NCI-H748 (cell line): ENCODE measurements around the gene TUT1.
A peak's percentile ranks its signal among the peaks of the same experiment; 100 is the strongest.
"Not testable (repeated sequence)": the region's sequence is repeated elsewhere in the genome, so short reads cannot be mapped to it uniquely, and the experiment has no call there.

Source experiments
- DNase-seq: peaks from one replicate; lab custom pipeline; 2025; ENCODE audit not compliant: unreplicated experiment; lab: John Stamatoyannopoulos, UW

TUT1 gene

GRCh38 chr11:62579252-62579651 is 12.1 kb downstream of the TUT1 start:
- no peak for DNase-seq

GRCh38 chr11:62578541-62578940 is 12.8 kb downstream of the TUT1 start:
- no peak for DNase-seq

DNA sequence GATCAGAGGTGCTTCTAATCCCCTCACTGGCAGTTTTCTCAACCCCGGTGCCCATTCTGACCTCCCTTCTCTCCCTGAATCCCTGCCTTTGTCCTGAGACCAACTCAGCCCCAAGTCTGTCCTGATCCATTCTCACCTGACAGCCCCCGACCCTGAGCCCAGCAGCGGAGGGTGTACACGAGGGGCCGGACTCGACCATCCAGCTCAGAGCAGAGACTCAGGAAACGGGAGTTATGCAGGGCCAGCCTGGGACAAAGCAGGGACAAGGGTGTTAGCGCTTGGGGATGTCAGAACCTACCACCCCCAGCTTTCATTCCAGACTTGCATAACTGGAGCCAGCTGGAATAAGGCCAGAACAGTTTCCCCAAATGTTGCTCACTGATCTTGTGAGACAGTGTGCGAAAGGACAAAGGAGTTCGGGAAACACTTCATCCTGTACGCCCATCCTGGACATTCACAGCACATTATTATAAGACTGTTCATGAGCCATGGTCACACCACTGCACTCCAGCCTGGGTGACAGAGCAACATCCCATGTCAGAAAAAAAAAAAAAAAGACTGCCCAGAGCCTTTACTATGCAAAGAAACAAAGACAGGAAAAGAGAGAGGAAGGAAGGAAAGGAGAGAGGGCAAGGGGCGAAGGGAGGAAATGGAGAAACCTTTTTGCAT is 14.1 kb downstream of the TUT1 start:
- no peak for DNase-seq

- no peak for DNase-seq
Measured at GRCh38 chr11:62575837-62576236, 15.5 kb downstream of the TUT1 start.

DNA sequence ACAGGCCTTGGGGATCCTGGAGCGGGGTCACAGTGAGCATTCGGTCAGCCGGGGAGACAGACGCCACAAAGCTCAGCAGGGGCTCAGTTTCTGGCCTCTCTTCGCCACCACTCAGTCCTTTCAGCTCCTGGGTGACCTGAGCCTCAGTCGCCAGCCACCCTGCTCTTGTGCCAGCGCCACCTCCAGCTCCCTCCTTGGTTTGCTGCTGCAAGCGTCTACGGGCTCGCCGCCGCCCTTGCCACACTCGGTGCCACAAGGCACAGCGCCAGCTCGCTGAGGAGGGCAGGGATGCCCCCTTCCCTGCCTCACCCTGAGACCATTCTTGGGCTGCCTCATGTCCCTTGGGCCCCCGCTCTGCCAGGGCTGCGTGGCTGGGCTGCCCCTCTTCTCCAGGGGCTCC is 16.2 kb downstream of the TUT1 start:
- no peak for DNase-seq

GRCh38 chr11:62574363-62575071 is 16.8 kb downstream of the TUT1 start:
- DNase-seq: peak; percentile 64

GRCh38 chr11:62573592-62574362 is 17.5 kb downstream of the TUT1 start, which contains the start of gene EEF1G:
TSS of gene EEF1G (minus strand) at chr11:62573891. CDS start at chr11:62573842, 49 bp downstream.
- peak; percentile 99 for DNase-seq

DNA sequence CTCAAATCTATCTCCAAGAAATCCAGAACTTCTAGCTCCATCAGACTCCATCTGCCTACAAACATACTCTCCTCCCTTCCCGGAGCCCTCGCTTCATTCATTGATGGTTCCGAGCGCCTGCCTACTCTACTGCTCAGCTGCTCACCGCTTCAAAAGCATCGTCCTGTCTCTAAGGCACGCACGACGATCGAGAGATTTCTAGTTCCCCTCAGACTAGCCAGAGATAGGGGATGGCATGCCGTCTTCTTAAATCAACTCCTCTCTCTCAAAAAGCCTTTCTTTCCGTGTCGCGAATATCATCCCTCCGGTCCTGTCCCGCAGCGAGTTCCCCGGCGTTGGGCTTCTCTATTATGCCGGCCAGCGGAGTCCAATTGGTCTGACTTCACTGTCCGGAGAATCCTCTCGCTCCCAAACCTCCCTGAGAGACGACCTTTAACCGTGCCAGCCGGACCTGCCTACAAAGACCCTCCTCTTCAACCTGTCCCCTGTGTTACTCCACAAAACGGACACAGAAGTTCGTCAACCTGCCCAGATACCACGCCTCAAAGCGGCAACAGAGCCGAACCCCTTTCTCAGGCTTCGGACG is 18.2 kb downstream of the TUT1 start:
- DNase-seq: peak; percentile 51

DNA sequence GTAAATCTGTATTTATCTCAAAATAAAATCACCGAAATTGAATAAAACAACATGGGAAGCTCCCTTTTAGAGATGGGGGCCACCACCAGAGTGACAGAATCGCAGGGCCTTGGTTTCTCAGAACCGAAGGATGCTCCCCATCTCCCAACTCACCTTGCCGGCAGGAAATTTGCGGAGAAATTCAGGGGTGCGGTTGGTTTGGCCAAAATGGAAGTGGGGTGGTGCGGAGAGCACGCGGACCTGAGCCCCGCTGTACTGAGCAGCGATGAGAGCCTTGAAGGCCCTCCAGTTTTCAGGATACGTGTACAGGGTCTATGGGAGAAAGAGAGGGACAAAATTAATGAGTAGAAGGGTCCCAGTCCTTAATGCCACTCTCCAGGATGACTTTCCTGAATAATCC is 18.9 kb downstream of the TUT1 start:
- no peak for DNase-seq

DNA sequence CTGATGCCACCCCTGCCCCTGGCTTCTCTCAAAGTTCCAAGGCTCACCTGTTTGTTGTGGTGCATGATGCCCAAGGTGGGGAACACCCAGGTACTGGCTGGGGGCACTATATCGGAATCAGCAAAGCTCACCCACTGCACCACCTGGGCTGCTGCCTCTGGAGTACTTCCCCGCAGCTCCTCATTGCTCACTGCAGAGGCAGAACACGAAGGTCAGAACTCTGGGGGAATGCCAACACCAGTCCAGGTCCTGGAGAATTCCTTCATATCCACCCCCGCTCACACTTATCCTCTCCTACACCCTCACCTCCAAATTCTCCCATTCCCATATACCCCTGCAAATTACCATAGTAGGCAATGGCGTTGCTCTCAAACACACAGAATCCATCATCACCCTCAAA is 19.8 kb downstream of the TUT1 start:
- not testable (repeated sequence) for DNase-seq

- not testable (repeated sequence) for DNase-seq
Measured at GRCh38 chr11:62570903-62571302, 20.4 kb downstream of the TUT1 start.

- no peak for DNase-seq
Measured at GRCh38 chr11:62569611-62570010, 21.7 kb downstream of the TUT1 start.

GRCh38 chr11:62567018-62567633 is 24.2 kb downstream of the TUT1 start:
- no peak for DNase-seq

DNA sequence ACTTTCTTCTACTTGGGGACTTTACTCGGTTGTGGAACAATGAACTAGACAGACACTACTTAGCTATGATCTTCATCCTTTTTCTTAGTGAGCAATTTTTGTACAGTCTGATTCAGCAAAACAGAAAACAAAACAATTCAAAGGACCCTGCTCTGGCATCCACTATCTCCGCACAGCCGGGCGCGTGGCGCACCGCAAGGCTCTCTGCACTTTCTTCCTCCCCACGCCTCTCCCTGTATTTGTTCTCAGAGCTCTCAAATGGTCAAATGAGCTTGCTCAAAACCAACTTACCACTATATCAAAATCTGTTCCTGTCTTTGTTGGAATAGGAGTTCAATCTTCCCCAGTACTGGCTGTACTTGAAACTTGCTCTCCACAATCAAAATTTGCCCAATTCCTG is 25.1 kb downstream of the TUT1 start:
- no peak for DNase-seq

GRCh38 chr11:62565100-62565802 is 26.1 kb downstream of the TUT1 start:
- no peak for DNase-seq

DNA sequence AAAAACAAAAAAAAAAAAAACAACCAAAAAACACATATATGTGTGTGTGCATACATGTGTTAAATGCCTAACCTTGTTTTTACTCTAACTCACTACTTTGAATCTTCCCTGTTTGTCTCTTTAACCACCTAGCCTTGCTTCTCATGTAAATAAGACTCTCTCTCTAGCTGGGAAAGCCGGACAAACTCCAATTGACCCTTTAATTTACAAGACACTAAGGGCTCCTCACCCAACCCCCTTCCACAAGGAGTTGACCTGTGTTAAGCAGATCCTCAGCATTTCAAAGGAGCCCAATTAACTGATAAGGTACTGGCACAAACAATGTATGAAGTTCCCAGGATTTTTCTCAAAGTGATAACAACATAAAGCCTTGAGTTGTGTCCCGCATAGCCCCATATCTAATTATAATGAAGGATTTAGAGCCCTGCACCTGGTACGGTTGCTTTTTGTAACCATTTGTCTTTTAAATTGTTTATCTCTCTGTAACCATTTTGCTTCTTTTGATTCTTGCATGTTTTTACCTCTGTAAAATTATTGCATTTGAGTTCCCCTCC is 29.6 kb downstream of the TUT1 start:
- not testable (repeated sequence) for DNase-seq

GRCh38 chr11:62560566-62561103 is 30.7 kb downstream of the TUT1 start:
- peak; percentile 26 for DNase-seq

GRCh38 chr11:62559626-62560025 is 31.7 kb downstream of the TUT1 start:
- DNase-seq: not testable (repeated sequence)

DNA sequence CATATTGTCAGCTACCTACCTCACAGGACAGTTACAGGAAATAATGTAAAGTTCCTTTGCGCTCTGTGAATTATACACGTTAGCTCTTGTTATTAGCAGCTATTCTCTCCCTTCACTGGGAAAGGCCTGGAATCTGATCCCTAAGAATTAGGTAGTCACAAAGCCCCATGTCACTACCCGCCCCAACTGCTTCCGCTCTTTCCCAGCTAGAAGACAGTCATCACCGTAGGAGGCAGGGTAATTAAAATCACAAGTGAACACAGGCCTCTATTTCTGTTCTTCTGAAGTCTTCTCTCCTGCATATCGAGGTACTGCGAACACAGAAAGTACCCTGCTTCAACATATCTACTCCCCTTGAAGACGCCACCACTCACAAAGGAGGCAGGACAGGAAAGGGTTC is 32.1 kb downstream of the TUT1 start:
- no peak for DNase-seq

DNA sequence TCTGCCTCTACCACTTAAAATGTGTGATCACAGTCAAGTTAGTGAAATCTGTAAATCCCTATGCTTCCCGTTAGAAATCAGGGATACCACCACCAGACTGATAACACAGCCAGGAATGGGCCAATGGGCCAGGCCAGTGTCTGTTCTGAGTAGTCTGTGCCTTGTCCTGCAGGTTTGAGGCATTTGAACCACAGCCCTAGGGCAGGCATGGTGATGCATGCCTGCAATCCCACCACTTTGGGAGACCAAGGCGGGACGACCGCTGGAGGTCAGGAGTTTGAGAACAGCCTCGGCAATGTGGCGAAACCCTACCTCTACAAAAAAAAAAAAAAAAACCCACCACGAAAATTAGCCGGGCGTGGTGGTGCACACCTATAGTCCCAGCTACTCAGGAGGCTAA is 32.7 kb downstream of the TUT1 start:
- DNase-seq: no peak
